ENCODE data around the gene MSI1.

MSI1 gene

DNA sequence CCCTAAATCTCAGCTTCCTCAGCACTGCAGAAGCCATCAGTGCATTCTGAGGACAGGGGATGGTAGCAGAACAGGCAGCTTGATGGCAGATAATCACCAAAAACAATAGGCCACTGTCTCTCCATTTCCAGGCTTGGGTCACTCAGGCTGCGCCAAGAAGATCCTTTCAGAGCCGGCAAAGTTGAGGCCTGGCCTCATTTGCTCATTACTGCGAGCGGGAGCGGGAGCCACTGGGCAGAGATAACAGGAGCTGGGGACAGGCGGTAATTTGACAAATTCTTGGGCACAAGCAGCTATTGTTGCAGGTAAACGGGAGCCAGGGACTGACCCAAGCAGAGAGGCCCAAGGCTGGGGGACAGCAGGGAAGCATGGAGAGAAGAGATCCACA lies 2.1 kb downstream of the MSI1 start:
- no peaks in the 10 kb centered on the region for H3K9me3 ChIP-seq (ENCODE audit: control insufficient read depth, low read length)
- 56 to 57% methylated on average over 7 of the region's 7 CpGs for WGBS, 2 experiments
- no peaks in the 10 kb centered on the region for H3K27me3 ChIP-seq (ENCODE audit: control insufficient read depth, insufficient read depth, low read length, poor library complexity, severe bottlenecking)
- H3K27ac ChIP-seq (ENCODE audit: insufficient read depth, low read depth, low read length, poor library complexity, severe bottlenecking): no peak overlapping the region
- H3K4me3 ChIP-seq (ENCODE audit: insufficient read depth, low read depth, low read length): peak overlapping the region; percentile 84
- H3K4me1 ChIP-seq (ENCODE audit: control insufficient read depth, insufficient read depth, low read length): peaks cover 49% of the 10 kb centered on the region
- no peaks in the 10 kb centered on the region for H3K36me3 ChIP-seq (ENCODE audit: control insufficient read depth, insufficient read depth, low read length)

DNA sequence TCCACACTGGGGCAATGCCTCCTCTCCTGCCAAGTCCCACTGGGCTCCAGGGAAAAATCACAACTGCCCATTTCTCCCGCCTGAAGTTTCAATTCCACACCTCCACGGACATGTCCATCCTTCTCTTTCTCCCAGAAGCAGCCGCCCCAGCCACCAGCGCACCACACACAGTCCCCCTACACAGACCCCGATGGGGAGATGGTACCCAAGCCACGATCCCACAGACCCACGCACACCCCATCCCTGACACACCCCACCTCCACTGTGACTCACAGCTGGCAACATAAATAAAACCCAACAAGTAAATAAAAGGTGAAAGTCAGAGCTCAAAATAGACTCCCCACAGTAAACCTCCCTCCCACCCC lies 2.6 kb downstream of the MSI1 start:
- no peaks in the 10 kb centered on the region for H3K27me3 ChIP-seq (ENCODE audit: control insufficient read depth, insufficient read depth, low read length, poor library complexity, severe bottlenecking)
- WGBS, 2 experiments: 93 to 94% methylated on average over 7 of the region's 7 CpGs
- no peak overlapping the region for H3K4me3 ChIP-seq (ENCODE audit: insufficient read depth, low read depth, low read length)
- no peaks in the 10 kb centered on the region for H3K9me3 ChIP-seq (ENCODE audit: control insufficient read depth, low read length)
- no peaks in the 10 kb centered on the region for H3K36me3 ChIP-seq (ENCODE audit: control insufficient read depth, insufficient read depth, low read length)
- H3K27ac ChIP-seq (ENCODE audit: insufficient read depth, low read depth, low read length, poor library complexity, severe bottlenecking): no peak overlapping the region
- H3K4me1 ChIP-seq (ENCODE audit: control insufficient read depth, insufficient read depth, low read length): peaks cover 50% of the 10 kb centered on the region

- H3K4me1 ChIP-seq (ENCODE audit: control insufficient read depth, insufficient read depth, low read length): peaks cover 52% of the 10 kb centered on the region
- 93 to 94% methylated on average over 13 of the region's 13 CpGs for WGBS, 2 experiments
- no peak overlapping the region for H3K27ac ChIP-seq (ENCODE audit: insufficient read depth, low read depth, low read length, poor library complexity, severe bottlenecking)
- H3K4me3 ChIP-seq (ENCODE audit: insufficient read depth, low read depth, low read length): no peak overlapping the region
- H3K9me3 ChIP-seq (ENCODE audit: control insufficient read depth, low read length): no peaks in the 10 kb centered on the region
- H3K27me3 ChIP-seq (ENCODE audit: control insufficient read depth, insufficient read depth, low read length, poor library complexity, severe bottlenecking): no peaks in the 10 kb centered on the region
- no peaks in the 10 kb centered on the region for H3K36me3 ChIP-seq (ENCODE audit: control insufficient read depth, insufficient read depth, low read length)
These were observed 3.2 kb downstream of the MSI1 start for GRCh38 chr12:120365675-120366340.

GRCh38 chr12:120364487-120364886 lies 4.5 kb downstream of the MSI1 start:
- 87% methylated on average over 6 of the region's 6 CpGs for WGBS, 2 experiments

DNA sequence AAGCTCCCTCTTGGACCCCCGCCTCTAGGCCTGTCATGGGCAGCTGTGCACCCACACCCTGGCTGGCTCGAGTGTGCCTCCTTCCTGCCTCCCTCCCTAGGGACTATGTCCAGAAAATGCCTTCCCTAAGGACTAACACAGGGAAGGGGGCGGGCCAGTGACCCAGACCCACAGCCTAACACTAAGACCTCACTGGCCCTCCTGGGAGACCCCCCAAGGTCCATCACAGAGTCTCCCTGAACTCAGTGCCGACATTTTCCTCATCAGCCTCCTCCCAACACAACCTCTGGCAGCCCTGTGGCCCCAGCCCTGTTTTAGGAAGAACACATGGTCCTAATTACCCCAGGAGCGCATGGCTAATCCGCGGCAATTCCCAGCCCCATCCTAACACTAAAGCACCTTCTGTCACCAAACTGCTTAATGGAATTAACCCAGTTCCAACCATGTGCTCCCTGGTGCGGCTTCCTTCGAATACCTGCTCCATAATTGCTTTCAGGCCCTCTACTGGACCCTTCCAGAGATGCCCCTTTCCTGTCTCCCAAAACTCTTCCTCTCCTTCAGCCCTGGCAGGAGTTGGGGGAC lies 5.6 kb downstream of the MSI1 start:
- Histone ChIP-seq H3K36me3 (ENCODE audit: control insufficient read depth, insufficient read depth, low read length) (peaks cover 3% of the 10 kb centered on the region), H3K4me3 (ENCODE audit: insufficient read depth, low read depth, low read length) (no peak overlapping the region), H3K9me3 (ENCODE audit: control insufficient read depth, low read length) (no peaks in the 10 kb centered on the region), H3K4me1 (ENCODE audit: control insufficient read depth, insufficient read depth, low read length) (peaks cover 62% of the 10 kb centered on the region), H3K27ac (ENCODE audit: insufficient read depth, low read depth, low read length, poor library complexity, severe bottlenecking) (no peak overlapping the region), H3K27me3 (ENCODE audit: control insufficient read depth, insufficient read depth, low read length, poor library complexity, severe bottlenecking) (no peaks in the 10 kb centered on the region)
- 77 to 79% methylated on average over 9 of the region's 9 CpGs for WGBS, 2 experiments

More at GRCh38 chr12:120364487-120364886, 4.5 kb downstream of the MSI1 start:
- no peaks in the 10 kb centered on the region for H3K9me3 ChIP-seq (ENCODE audit: control insufficient read depth, low read length)
- no peak overlapping the region for H3K27ac ChIP-seq (ENCODE audit: insufficient read depth, low read depth, low read length, poor library complexity, severe bottlenecking)
- H3K4me3 ChIP-seq (ENCODE audit: insufficient read depth, low read depth, low read length): no peak overlapping the region
- H3K4me1 ChIP-seq (ENCODE audit: control insufficient read depth, insufficient read depth, low read length): peaks cover 54% of the 10 kb centered on the region
- no peaks in the 10 kb centered on the region for H3K27me3 ChIP-seq (ENCODE audit: control insufficient read depth, insufficient read depth, low read length, poor library complexity, severe bottlenecking)
- no peaks in the 10 kb centered on the region for H3K36me3 ChIP-seq (ENCODE audit: control insufficient read depth, insufficient read depth, low read length)

DNA sequence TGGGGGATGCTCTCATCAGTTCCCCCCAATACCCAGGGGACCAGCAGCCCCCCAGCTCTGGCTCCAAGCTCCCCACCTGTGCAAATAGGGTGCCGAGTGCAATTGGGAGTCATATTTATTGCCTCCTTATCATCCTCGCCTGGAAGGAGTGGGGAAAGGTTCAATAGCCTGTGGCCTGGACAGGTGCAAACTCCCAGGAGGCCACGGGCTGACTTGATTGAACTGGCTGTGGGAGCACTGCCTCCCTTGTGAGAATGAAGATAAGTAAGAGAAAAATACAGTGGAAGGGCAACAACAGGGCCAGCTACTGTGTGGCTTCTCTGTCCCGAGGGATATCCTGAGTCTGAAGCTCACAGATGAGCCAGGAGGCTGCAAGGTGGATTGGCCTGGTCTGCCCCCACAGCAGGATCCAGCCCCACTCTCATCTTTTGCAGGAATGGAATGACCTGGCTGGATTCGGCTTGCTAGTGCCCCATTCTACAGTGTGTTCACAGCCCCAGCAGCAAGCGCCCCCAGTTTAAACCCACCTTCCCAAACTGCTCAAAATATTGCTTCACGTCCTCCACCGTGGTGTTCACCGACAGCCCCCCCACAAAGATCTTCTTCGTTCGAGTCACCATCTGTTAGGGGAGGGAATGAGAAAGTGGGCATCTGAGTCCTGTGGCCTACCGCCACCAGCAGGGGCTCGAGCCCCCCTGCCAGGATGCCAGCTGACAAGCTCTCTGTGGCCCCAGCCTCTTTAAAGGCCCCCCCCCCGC lies 6.3 kb downstream of the MSI1 start:
- Histone ChIP-seq H3K4me1 (ENCODE audit: control insufficient read depth, insufficient read depth, low read length) (peaks cover 62% of the 10 kb centered on the region), H3K36me3 (ENCODE audit: control insufficient read depth, insufficient read depth, low read length) (peaks cover 8% of the 10 kb centered on the region), H3K27me3 (ENCODE audit: control insufficient read depth, insufficient read depth, low read length, poor library complexity, severe bottlenecking) (no peaks in the 10 kb centered on the region), H3K9me3 (ENCODE audit: control insufficient read depth, low read length) (no peaks in the 10 kb centered on the region), H3K4me3 (ENCODE audit: insufficient read depth, low read depth, low read length) (peak overlapping the region; percentile 16), H3K27ac (ENCODE audit: insufficient read depth, low read depth, low read length, poor library complexity, severe bottlenecking) (peak overlapping the region; percentile 98)
- WGBS, 2 experiments: 81 to 83% methylated on average over 14 of the region's 14 CpGs

DNA sequence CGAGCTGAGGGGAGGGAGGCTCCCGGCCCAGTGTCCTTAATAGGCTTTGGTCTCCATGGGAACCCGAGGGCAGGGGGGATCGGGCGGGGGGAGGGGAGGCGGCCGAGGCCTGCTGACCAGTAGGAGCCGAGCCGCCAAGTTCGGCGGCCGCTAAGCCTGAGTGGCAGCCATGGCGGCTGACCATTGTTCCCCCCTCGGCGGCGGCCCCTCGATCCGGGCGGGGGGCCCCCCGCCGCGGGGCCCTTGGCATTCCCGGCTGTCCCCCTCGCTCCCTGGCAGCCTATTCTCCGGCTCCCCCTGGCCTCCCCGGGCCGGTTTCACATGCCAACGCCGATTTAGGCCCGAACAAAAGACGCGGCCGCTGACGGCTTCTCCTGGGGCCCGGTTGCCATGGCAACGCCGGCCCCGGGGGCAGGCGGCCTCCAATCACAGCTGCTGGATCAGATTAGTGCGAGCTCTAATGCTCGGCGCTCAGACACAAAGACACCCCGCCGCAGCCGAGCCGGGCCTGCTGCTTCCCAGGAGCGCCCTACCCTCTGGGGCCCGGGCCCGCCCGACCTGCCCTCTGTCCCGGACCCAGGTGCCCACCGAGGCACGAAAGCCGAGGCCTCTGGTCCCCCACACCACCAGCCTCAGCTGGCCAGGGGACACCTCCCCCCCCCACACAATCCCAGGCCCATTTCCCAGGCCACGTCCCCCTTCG lies 7.3 kb downstream of the MSI1 start:
- H3K4me1 ChIP-seq (ENCODE audit: control insufficient read depth, insufficient read depth, low read length): peaks cover 55% of the 10 kb centered on the region
- peaks cover 18% of the 10 kb centered on the region for H3K36me3 ChIP-seq (ENCODE audit: control insufficient read depth, insufficient read depth, low read length)
- H3K9me3 ChIP-seq (ENCODE audit: control insufficient read depth, low read length): no peaks in the 10 kb centered on the region
- 1% methylated on average over 56 of the region's 56 CpGs for WGBS, 2 experiments
- peak overlapping the region; percentile 16 for H3K4me3 ChIP-seq (ENCODE audit: insufficient read depth, low read depth, low read length)
- peak overlapping the region; percentile 98 for H3K27ac ChIP-seq (ENCODE audit: insufficient read depth, low read depth, low read length, poor library complexity, severe bottlenecking)
- H3K27me3 ChIP-seq (ENCODE audit: control insufficient read depth, insufficient read depth, low read length, poor library complexity, severe bottlenecking): no peaks in the 10 kb centered on the region

DNA sequence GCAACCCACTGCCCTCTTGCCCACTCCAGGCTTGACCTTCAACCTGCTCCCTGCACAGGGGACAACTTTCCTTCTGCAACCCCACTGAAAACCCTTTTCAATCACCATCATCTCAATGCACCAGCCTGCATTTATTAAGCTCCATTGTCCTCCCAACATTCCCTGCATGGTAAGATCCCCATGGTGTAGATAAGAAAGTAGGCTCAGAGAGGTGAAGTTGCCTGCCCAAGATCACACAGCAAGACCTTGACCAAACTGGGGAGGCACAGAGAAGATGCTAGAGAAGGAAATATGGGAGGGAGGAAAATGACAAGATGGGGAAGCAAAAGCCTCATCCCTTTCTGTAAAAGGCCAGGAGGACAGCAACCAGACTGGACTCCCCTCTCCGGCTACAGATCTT lies 9.8 kb downstream of the MSI1 start:
- Histone ChIP-seq H3K36me3 (ENCODE audit: control insufficient read depth, insufficient read depth, low read length) (peaks cover 35% of the 10 kb centered on the region), H3K4me3 (ENCODE audit: insufficient read depth, low read depth, low read length) (no peak overlapping the region), H3K27me3 (ENCODE audit: control insufficient read depth, insufficient read depth, low read length, poor library complexity, severe bottlenecking) (no peaks in the 10 kb centered on the region), H3K4me1 (ENCODE audit: control insufficient read depth, insufficient read depth, low read length) (peaks cover 47% of the 10 kb centered on the region), H3K27ac (ENCODE audit: insufficient read depth, low read depth, low read length, poor library complexity, severe bottlenecking) (no peak overlapping the region), H3K9me3 (ENCODE audit: control insufficient read depth, low read length) (no peaks in the 10 kb centered on the region)
- WGBS, 2 experiments: 97 to 100% methylated on average over 1 of the region's 1 CpG

GRCh38 chr12:120358412-120359100 lies 10.4 kb downstream of the MSI1 start:
- WGBS, 2 experiments: 67 to 70% methylated on average over 19 of the region's 19 CpGs
- no peaks in the 10 kb centered on the region for H3K27me3 ChIP-seq (ENCODE audit: control insufficient read depth, insufficient read depth, low read length, poor library complexity, severe bottlenecking)
- no peak overlapping the region for H3K4me3 ChIP-seq (ENCODE audit: insufficient read depth, low read depth, low read length)
- no peak overlapping the region for H3K27ac ChIP-seq (ENCODE audit: insufficient read depth, low read depth, low read length, poor library complexity, severe bottlenecking)
- H3K36me3 ChIP-seq (ENCODE audit: control insufficient read depth, insufficient read depth, low read length): peaks cover 39% of the 10 kb centered on the region
- no peaks in the 10 kb centered on the region for H3K9me3 ChIP-seq (ENCODE audit: control insufficient read depth, low read length)
- H3K4me1 ChIP-seq (ENCODE audit: control insufficient read depth, insufficient read depth, low read length): peaks cover 42% of the 10 kb centered on the region

All from ectodermal cell (in vitro differentiated cells).